ENCODE results near the gene POU2F3. TPM values are rescaled to one million over a fixed set of nuclear protein-coding genes. Genes with fewer than 3 reads are reported as not detected.

The POU2F3 gene
- total and polyA plus RNA-seq, 2 of the 13 experiments (the other 11 are each of a cell fraction or from before 2014, with no cell fraction given) = not detected

DNA sequence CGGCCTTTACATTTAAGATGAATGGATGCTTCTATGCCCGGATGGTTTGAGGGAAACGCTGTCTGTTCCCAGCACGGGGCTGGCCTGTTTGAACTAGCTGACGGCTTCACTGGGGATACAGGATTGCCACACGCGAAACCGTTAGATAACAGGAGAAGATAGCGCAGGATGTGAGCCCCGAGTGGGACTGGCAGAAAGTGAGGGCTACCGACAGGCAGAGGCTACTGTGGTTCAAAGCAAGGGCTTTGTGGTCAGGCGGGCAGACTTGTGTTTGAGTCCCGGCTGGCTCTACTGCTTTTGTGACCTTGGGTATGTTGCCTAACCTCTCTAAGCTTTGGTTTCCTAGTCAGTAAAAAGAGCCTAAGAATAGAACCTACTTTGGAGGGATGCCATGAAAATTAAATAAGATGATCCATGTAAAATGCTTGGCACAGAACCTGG is 31.9 kb upstream of the POU2F3 start (continued):
- TF ChIP-seq ZFP90 (CRISPR knock-in tag; IDR thresholded peaks at IDR 0.05; ENCODE audit: borderline replicate concordance) (peak; percentile 73; the same call in 1 of the 2 replicates), ZNF256 (CRISPR knock-in tag; conservative IDR thresholded peaks at IDR 0.05) (0 out of 2 replicates have a peak, but pooled peaks have one; percentile 71), CBX1 (IDR thresholded peaks at IDR 0.05; ENCODE audit: low read depth) (no peak), ZNF766 (CRISPR knock-in tag; IDR thresholded peaks at IDR 0.05; ENCODE audit: borderline replicate concordance) (no peak), HNRNPL (IDR thresholded peaks at IDR 0.05; ENCODE audit: low read depth, low read length) (0 out of 2 replicates have a peak, but pooled peaks have one; percentile 44), HDAC1 (CRISPR knock-in tag; IDR thresholded peaks at IDR 0.05) (peak; percentile 62), POLR2A (IDR thresholded peaks at IDR 0.05; ENCODE audit: insufficient read depth in 1 of 2, low read depth in 2 of 2, low read length in 2 of 2) (peak in 1 of 2 experiments; percentile 43; a peak in 1 of 4 replicates), RARA (CRISPR knock-in tag; IDR thresholded peaks at IDR 0.05) (peak; percentile 84), ZBTB10 (CRISPR knock-in tag; IDR thresholded peaks at IDR 0.05; ENCODE audit: borderline replicate concordance) (peak; percentile 91; the same call in 1 of the 2 replicates), ZFX (CRISPR knock-in tag; IDR thresholded peaks at IDR 0.05; ENCODE audit: low read depth) (peak; percentile 55; the same call in 1 of the 2 replicates), MTA1 (CRISPR knock-in tag; IDR thresholded peaks at IDR 0.05; ENCODE audit: borderline replicate concordance) (peak; percentile 59; the same call in 1 of the 2 replicates), HES4 (CRISPR knock-in tag; IDR thresholded peaks at IDR 0.05; ENCODE audit: borderline replicate concordance) (no peak), RXRB (CRISPR knock-in tag; IDR thresholded peaks at IDR 0.05; ENCODE audit: borderline replicate concordance) (peak; percentile 64), CERS6 (CRISPR knock-in tag; IDR thresholded peaks at IDR 0.05) (no peak), TBX2 (CRISPR knock-in tag; IDR thresholded peaks at IDR 0.05; ENCODE audit: borderline replicate concordance) (peak; percentile 43; the same call in 1 of the 2 replicates)
- TF ChIP-seq, protein P1, sequence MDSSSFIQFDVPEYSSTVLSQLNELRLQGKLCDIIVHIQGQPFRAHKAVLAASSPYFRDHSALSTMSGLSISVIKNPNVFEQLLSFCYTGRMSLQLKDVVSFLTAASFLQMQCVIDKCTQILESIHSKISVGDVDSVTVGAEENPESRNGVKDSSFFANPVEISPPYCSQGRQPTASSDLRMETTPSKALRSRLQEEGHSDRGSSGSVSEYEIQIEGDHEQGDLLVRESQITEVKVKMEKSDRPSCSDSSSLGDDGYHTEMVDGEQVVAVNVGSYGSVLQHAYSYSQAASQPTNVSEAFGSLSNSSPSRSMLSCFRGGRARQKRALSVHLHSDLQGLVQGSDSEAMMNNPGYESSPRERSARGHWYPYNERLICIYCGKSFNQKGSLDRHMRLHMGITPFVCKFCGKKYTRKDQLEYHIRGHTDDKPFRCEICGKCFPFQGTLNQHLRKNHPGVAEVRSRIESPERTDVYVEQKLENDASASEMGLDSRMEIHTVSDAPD (CRISPR knock-in tag; IDR thresholded peaks at IDR 0.05) = peak; percentile 84; the same call in 1 of the 2 replicates
- TF ChIP-seq, protein P2, sequence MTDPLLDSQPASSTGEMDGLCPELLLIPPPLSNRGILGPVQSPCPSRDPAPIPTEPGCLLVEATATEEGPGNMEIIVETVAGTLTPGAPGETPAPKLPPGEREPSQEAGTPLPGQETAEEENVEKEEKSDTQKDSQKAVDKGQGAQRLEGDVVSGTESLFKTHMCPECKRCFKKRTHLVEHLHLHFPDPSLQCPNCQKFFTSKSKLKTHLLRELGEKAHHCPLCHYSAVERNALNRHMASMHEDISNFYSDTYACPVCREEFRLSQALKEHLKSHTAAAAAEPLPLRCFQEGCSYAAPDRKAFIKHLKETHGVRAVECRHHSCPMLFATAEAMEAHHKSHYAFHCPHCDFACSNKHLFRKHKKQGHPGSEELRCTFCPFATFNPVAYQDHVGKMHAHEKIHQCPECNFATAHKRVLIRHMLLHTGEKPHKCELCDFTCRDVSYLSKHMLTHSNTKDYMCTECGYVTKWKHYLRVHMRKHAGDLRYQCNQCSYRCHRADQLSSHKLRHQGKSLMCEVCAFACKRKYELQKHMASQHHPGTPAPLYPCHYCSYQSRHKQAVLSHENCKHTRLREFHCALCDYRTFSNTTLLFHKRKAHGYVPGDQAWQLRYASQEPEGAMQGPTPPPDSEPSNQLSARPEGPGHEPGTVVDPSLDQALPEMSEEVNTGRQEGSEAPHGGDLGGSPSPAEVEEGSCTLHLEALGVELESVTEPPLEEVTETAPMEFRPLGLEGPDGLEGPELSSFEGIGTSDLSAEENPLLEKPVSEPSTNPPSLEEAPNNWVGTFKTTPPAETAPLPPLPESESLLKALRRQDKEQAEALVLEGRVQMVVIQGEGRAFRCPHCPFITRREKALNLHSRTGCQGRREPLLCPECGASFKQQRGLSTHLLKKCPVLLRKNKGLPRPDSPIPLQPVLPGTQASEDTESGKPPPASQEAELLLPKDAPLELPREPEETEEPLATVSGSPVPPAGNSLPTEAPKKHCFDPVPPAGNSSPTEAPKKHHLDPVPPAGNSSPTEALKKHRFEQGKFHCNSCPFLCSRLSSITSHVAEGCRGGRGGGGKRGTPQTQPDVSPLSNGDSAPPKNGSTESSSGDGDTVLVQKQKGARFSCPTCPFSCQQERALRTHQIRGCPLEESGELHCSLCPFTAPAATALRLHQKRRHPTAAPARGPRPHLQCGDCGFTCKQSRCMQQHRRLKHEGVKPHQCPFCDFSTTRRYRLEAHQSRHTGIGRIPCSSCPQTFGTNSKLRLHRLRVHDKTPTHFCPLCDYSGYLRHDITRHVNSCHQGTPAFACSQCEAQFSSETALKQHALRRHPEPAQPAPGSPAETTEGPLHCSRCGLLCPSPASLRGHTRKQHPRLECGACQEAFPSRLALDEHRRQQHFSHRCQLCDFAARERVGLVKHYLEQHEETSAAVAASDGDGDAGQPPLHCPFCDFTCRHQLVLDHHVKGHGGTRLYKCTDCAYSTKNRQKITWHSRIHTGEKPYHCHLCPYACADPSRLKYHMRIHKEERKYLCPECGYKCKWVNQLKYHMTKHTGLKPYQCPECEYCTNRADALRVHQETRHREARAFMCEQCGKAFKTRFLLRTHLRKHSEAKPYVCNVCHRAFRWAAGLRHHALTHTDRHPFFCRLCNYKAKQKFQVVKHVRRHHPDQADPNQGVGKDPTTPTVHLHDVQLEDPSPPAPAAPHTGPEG (CRISPR knock-in tag; IDR thresholded peaks at IDR 0.05) = peak; percentile 59; the same call in 1 of the 2 replicates
